AG04449 (cell line): ENCODE measurements around the gene PCDHGA1.
A peak's percentile ranks its signal among the peaks of the same experiment; 100 is the strongest.
"Not testable (repeated sequence)": the region's sequence is repeated elsewhere in the genome, so short reads cannot be mapped to it uniquely, and the experiment has no call there.

Experiments used
- CTCF ChIA-PET: fragments of 350-600 bp; formaldehyde crosslinking; extraction: SDS; loops from one replicate; lab custom pipeline; 2021; ENCODE audit warnings: antibody characterized with exemption; lab: Yijun Ruan, JAX
- POLR2A ChIA-PET: fragments of 400-600, 350-600 bp; formaldehyde crosslinking; extraction: SDS; loops from one replicate; lab custom pipeline; 2020; ENCODE audit warnings: antibody characterized with exemption, inconsistent platforms; lab: Yijun Ruan, JAX
- DNase-seq: peaks from one replicate; pipeline ENCODE4 v3.0.0-alpha.2; 2010; ENCODE audit warnings: low read depth, low spot score
- H3K4me3 ChIP-seq: 2 replicates; pipeline ENCODE4 v1.5.1; 2011; ENCODE audit warnings: low read depth, mild to moderate bottlenecking, control low read depth, low read length
- TF ChIP-seq, protein P1 (sequence below): IDR thresholded peaks from one replicate; pipeline ENCODE4 v1.5.1; 2011; ENCODE audit warnings: mild to moderate bottlenecking, moderate library complexity, low read length, control low read depth, inconsistent platforms; ENCODE audit not compliant: insufficient read depth; ENCODE audit errors: missing control alignments

Gene PCDHGA1

DNA sequence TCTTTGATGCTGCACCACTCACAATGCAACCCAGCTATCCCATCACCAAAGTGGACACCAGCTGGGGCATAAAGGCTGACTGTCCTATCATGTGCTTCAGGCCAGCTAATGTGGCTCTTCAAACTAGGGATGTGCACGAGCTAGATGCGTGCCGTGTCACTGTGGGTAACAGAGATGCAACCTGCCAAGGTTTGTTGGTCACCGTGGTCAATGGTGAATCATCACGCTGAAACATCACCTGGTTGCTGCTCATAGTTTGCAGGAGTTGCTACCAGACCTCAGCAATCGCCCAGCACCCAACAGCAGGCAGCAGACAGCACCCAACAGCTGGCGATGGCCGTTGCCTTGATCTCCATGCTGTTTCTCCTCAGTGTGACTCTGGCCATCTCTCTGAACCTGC is 2.1 kb upstream of the PCDHGA1 start:
- POLR2A ChIA-PET, result no interaction called here
- TF ChIP-seq, protein P1, sequence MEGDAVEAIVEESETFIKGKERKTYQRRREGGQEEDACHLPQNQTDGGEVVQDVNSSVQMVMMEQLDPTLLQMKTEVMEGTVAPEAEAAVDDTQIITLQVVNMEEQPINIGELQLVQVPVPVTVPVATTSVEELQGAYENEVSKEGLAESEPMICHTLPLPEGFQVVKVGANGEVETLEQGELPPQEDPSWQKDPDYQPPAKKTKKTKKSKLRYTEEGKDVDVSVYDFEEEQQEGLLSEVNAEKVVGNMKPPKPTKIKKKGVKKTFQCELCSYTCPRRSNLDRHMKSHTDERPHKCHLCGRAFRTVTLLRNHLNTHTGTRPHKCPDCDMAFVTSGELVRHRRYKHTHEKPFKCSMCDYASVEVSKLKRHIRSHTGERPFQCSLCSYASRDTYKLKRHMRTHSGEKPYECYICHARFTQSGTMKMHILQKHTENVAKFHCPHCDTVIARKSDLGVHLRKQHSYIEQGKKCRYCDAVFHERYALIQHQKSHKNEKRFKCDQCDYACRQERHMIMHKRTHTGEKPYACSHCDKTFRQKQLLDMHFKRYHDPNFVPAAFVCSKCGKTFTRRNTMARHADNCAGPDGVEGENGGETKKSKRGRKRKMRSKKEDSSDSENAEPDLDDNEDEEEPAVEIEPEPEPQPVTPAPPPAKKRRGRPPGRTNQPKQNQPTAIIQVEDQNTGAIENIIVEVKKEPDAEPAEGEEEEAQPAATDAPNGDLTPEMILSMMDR, result no peak
- DNase-seq, result no peak
- CTCF ChIA-PET, result interaction anchor here (1.1 to 13.4 kb wide), 14 partner anchors 8 to 244 kb away, joined by 3 to 209 read pairs (median 9); partner anchors contain the start of genes PCDHB12, PCDHGA2, PCDHGB1 and PCDHGB3
- H3K4me3 ChIP-seq, result no peak overlapping the region

DNA sequence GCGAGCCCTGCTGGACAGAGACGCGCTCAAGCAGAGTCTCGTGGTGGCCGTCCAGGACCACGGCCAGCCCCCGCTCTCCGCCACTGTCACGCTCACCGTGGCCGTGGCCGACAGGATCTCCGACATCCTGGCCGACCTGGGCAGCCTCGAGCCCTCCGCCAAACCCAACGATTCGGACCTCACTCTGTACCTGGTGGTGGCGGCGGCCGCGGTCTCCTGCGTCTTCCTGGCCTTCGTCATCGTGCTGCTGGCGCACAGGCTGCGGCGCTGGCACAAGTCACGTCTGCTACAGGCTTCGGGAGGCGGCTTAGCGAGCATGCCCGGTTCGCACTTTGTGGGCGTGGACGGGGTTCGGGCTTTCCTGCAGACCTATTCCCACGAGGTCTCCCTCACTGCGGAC is 2.3 kb downstream of the PCDHGA1 start:
- CTCF ChIA-PET, result interaction anchor here (0.7 to 13.4 kb wide), 7 partner anchors 8 to 231 kb away, joined by 3 to 209 read pairs (median 4); partner anchors contain the start of genes PCDHGA3, PCDHGB3 and TAF7
- H3K4me3 ChIP-seq, DNase-seq, POLR2A ChIA-PET: not testable (repeated sequence)

DNA sequence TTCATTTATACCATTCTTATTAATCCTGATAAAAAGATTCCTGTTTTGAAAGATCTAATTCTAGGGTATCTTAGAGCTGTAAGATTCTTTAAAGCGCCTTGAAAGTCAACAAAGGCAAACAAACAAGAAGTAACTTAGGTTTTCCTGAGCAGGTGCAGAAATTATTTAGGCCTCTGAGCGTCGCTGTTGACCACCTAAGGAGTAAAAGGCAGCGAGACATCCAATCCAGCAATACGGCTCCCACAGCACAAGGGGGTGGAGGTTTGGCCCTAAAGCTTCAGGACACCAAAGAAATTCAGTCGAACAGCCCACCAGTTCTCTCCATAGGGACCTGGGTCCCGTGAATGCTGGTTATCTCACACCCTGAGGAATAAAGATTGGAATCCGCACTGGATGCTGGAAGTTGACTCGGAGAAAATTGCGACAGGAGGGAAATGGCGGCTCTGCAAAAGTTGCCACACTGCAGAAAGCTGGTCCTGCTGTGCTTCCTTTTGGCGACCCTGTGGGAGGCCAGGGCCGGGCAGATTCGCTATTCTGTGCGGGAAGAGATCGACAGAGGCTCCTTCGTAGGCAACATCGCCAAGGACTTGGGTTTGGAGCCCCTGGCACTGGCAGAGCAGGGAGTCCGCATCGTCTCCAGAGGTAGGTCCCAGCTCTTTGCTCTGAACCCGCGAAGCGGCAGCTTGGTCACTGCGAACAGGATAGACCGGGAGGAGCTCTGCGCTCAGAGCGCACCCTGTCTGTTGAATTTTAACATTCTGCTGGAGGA is 8.4 kb downstream of the PCDHGA1 start, which contains the start of gene PCDHGA2:
Gene PCDHGA2, plus strand, starts transcription at position 223 of the 769 bp plus-strand sequence.
- TF ChIP-seq, protein P1, result peak; percentile 53
- ChIA-PET CTCF (interaction anchor here (0.7 to 4.2 kb wide), 22 partner anchors 8 to 231 kb away, joined by 3 to 65 read pairs (median 6); partner anchors contain the start of genes PCDHB14, PCDHGA1, PCDHGA12 and PCDHGA4), POLR2A (no interaction called here)
- peak within 1 kb of the TSS; percentile 51 for H3K4me3 ChIP-seq
- DNase-seq, result no peak

DNA sequence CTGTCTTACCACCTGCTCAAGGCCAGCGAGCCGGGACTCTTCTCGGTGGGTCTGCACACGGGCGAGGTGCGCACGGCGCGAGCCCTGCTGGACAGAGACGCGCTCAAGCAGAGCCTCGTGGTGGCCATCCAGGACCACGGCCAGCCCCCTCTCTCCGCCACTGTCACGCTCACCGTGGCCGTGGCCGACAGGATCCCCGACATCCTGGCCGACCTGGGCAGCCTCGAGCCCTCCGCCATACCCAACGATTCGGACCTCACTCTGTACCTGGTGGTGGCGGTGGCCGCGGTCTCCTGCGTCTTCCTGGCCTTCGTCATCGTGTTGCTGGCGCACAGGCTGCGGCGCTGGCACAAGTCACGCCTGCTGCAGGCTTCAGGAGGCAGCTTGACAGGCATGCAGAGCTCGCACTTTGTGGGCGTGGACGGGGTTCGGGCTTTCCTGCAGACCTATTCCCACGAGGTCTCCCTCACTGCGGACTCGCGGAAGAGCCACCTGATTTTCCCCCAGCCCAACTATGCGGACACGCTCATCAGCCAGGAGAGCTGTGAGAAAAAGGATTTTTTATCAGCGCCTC is 10.6 kb downstream of the PCDHGA1 start:
- CTCF ChIA-PET, result interaction anchor here (4.2 kb wide), 1 partner anchor 223 kb away, joined by 65 read pairs; no protein-coding TSS in a partner anchor
- POLR2A ChIA-PET, H3K4me3 ChIP-seq, DNase-seq: not testable (repeated sequence)

DNA sequence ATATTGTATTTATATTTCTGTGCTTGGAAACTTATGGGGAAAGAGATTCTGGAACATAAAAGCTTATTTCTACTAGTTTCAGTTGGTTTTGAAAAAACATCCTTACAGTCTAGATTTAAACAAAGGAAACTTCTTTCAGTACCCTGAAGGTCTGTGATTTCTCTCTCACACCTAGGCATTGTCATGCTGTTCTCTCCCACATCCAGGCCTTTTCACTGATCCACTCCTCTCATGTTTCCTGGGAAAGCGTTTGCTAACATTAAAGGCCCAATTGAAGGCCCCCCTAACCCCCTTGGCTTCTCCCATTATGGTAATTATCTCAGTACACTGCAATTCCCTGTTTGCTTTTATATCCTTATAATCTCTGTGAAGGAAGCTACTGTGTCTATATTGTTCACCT is 12.5 kb downstream of the PCDHGA1 start:
- H3K4me3 ChIP-seq, result no peak overlapping the region
- POLR2A ChIA-PET, result no interaction called here
- CTCF ChIA-PET, result interaction anchor here (0.7 to 10.4 kb wide), 19 partner anchors 8 to 226 kb away, joined by 3 to 134 read pairs (median 5); partner anchors contain the start of genes PCDHGA1, PCDHGA10, PCDHGA4 and PCDHGA9
- DNase-seq, result no peak
- TF ChIP-seq, protein P1, result no peak

DNA sequence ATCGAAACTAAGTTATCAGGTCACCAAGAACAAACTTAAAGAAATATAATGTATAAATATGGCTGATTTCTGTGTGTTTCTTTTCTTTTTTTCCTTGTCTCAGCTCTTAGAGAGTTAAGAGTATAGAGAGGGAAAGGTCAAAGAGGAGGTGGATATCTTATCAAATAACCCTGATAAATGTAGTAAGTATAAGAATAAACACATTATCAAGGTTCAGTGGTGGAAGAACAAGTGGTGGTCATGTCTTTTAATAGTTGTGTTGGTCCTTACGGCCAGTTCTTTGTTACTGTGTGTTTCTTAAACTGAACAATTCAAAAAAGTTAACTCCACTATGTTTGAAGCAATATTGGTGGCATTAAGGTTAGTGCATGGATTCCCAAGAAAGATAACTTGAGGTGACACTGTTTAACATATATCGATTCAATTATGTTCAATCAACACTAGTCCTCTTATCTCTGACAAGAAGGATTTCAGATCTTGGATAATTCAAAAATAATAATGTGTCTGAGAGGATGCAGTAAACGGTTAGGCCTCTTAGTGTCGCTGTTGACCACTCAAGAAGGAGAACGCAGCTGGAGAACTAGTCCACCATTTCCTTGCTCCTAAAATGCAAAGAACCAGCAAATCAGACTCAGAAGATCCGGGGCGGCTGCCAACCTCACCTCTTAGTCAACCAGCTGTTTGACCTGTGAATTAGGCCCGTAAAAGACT is 13.1 kb downstream of the PCDHGA1 start, which contains the start of gene PCDHGA3:
Gene PCDHGA3, plus strand, starts transcription at position 588 of the 711 bp plus-strand sequence. CDS start 205 bp downstream, outside the sequence.
- POLR2A ChIA-PET, result no interaction called here
- CTCF ChIA-PET, result interaction anchor here (0.7 to 10.4 kb wide), 24 partner anchors 9 to 232 kb away, joined by 3 to 134 read pairs (median 4); partner anchors contain the start of genes PCDHGA1, PCDHGA11, PCDHGA4 and PCDHGA5
- DNase-seq, result no peak
- TF ChIP-seq, protein P1, result no peak
- H3K4me3 ChIP-seq, result peak within 1 kb of the TSS; percentile 43
